Progenitor cell of endocrine pancreas (in vitro differentiated cells): ENCODE data around the gene RASSF3. TPM values are rescaled to one million over a fixed set of nuclear protein-coding genes. Genes with fewer than 3 reads are reported as not detected.

Experiments
- DNase-seq: peaks from one replicate; pipeline ENCODE4 v3.0.0; 2021; ENCODE audit warnings: low spot score; ENCODE audit not compliant: unreplicated experiment
- H3K27ac Mint-ChIP-seq: 2 replicates; pipeline ENCODE4 v1.8.0; 2021; ENCODE audit warnings: mild to moderate bottlenecking, moderate library complexity, mixed read lengths
- H3K27me3 Mint-ChIP-seq: 2 replicates; pipeline ENCODE4 v1.8.0; 2021; ENCODE audit warnings: mixed read lengths
- H3K36me3 Mint-ChIP-seq: 2 replicates; pipeline ENCODE4 v1.8.0; 2022; ENCODE audit warnings: mixed read lengths; ENCODE audit not compliant: insufficient read depth
- H3K4me1 Mint-ChIP-seq: 2 replicates; pipeline ENCODE4 v1.8.0; 2021; ENCODE audit warnings: low read depth, mixed read lengths
- H3K4me3 Mint-ChIP-seq: 2 replicates; pipeline ENCODE4 v1.8.0; 2021; ENCODE audit warnings: low read depth, mild to moderate bottlenecking, moderate library complexity, mixed read lengths
- H3K9me3 Mint-ChIP-seq: 2 replicates; pipeline ENCODE4 v1.8.0; 2021; ENCODE audit warnings: low read depth, mixed read lengths
- CTCF ChIP-seq: fragments of 200-600 bp; sonication (generic); IDR thresholded peaks from one replicate; pipeline ENCODE4 v1.5.0; 2021; ENCODE audit warnings: antibody characterized with exemption, mild to moderate bottlenecking; ENCODE audit not compliant: unreplicated experiment
- total RNA-seq: library from RNA; stranded (reverse); gene quantifications from 2 replicates; pipeline ENCODE4 v1.2.1, GENCODE V29; 2021

Gene RASSF3
- total RNA-seq, 1 donor from 2014 or later = 20.7 TPM

- no peaks in the 10 kb centered on the region for H3K9me3 Mint-ChIP-seq
Observed at GRCh38 chr12:64718649-64719048, 108.4 kb downstream of the RASSF3 start.

DNA sequence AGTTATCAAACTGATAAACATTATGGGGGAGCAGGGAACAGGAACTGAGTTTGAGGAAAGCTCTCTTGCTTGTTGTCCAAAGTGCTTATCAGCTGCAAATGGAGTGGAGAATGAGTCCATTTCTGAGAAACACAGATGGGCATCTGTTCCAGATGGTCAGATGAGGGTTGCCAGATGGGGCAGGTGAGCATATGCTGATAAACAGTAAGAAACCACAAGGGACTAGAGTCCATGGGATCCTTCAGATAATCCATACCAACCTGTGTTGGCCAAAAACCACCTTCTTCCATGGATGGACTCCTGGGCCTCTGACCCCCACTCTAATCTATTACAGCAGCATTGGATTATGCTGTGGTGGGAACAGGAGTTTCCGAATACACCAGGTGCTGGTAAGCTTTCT is 110.6 kb downstream of the RASSF3 start:
- no peak for DNase-seq
- no peak for TF ChIP-seq CTCF
- H3K27me3 Mint-ChIP-seq = no peaks in the 10 kb centered on the region
- no peak overlapping the region for H3K4me3 Mint-ChIP-seq
- peaks cover 27% of the 10 kb centered on the region for H3K36me3 Mint-ChIP-seq
- no peaks in the 10 kb centered on the region for H3K4me1 Mint-ChIP-seq
- no peak overlapping the region for H3K27ac Mint-ChIP-seq
- H3K9me3 Mint-ChIP-seq = no peaks in the 10 kb centered on the region

More at GRCh38 chr12:64718649-64719048, 108.4 kb downstream of the RASSF3 start:
- no peaks in the 10 kb centered on the region for H3K27me3 Mint-ChIP-seq
- H3K27ac Mint-ChIP-seq = no peak overlapping the region
- no peak for TF ChIP-seq CTCF
- no peak overlapping the region for H3K4me3 Mint-ChIP-seq
- peaks cover 32% of the 10 kb centered on the region for H3K36me3 Mint-ChIP-seq
- DNase-seq = no peak
- H3K4me1 Mint-ChIP-seq = no peaks in the 10 kb centered on the region

GRCh38 chr12:64722835-64723234 is 112.5 kb downstream of the RASSF3 start:
- Mint-ChIP-seq H3K27me3 (no peaks in the 10 kb centered on the region), H3K27ac (no peak overlapping the region), H3K4me3 (no peak overlapping the region), H3K4me1 (no peaks in the 10 kb centered on the region), H3K36me3 (peaks cover 19% of the 10 kb centered on the region), H3K9me3 (no peaks in the 10 kb centered on the region)
- DNase-seq = no peak
- TF ChIP-seq CTCF = no peak

DNA sequence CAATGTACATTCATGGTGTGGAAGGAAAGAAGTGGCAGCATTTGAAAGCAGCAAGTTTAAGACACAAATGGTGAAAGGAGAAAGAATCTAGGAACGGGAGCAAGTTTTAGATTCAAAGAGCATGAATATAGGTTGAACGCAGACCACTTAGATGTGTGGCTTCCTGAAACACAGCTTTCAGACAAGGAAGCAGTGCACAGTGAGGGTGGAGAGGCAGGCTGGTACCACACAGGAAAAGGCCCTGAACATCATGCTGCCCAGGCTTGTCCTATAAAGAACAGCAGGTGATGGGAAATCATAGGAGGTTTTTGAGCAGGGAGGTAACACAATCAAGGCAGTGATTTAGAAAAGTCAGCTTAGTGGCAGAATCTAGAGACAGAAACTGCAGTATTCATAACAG is 113.3 kb downstream of the RASSF3 start:
- Mint-ChIP-seq H3K9me3 (no peaks in the 10 kb centered on the region), H3K27me3 (no peaks in the 10 kb centered on the region), H3K27ac (no peak overlapping the region), H3K4me1 (no peaks in the 10 kb centered on the region), H3K36me3 (peaks cover 23% of the 10 kb centered on the region), H3K4me3 (no peak overlapping the region)
- DNase-seq = no peak
- TF ChIP-seq CTCF = no peak

DNA sequence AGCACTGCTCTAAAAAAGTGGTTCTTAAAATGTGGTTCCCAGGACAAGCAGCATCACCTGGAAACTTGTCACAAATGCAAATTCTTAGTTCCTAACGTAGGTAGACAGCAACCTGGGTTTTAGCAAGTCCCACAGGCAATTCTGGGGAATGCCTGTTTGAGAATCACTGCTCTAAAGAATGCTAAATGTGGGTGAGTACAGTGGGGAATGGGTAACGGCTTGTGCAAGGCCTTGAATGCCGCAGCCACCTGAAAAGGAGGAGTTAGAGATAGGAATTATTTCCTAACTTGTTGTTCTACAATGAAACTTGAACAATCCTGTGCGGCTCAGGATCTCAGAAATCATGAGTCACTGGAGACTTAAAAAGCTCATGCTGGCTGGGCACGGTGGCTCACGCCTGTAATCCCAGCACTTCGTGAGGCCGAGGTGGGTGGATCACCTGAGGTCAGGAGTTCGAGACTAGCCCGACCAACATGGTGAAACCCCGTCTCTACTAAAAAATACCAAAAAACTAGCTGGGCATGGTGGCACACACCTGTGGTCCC is 114.0 kb downstream of the RASSF3 start:
- TF ChIP-seq CTCF = no peak
- Mint-ChIP-seq H3K36me3 (peaks cover 25% of the 10 kb centered on the region), H3K9me3 (no peaks in the 10 kb centered on the region), H3K27me3 (no peaks in the 10 kb centered on the region), H3K27ac (no peak overlapping the region), H3K4me1 (no peaks in the 10 kb centered on the region), H3K4me3 (no peak overlapping the region)
- no peak for DNase-seq
